HEK293 (cell line): ENCODE results near the gene STX4.

ENCODE experiments used
- GLIS1 ChIP-seq: fragments of 450-650 bp; formaldehyde crosslinking; IDR thresholded peaks from 2 replicates; pipeline ENCODE4 v1.5.1; 2016; ENCODE audit warnings: missing biosample characterization, missing genetic modification characterization
- KLF8 ChIP-seq: fragments of 450-650 bp; formaldehyde crosslinking; IDR thresholded peaks from 2 replicates; pipeline ENCODE4 v1.5.1; 2016; ENCODE audit warnings: missing biosample characterization, missing genetic modification characterization
- KLF9 ChIP-seq: fragments of 450-650 bp; formaldehyde crosslinking; IDR thresholded peaks from 2 replicates; pipeline ENCODE4 v1.5.1; 2016; ENCODE audit warnings: missing biosample characterization, missing genetic modification characterization, low read depth
- REPIN1 ChIP-seq: fragments of 450-650 bp; formaldehyde crosslinking; IDR thresholded peaks from 2 replicates; pipeline ENCODE4 v1.5.1; 2017; ENCODE audit warnings: missing biosample characterization, missing genetic modification characterization, low read depth
- SP7 ChIP-seq: fragments of 450-650 bp; formaldehyde crosslinking; IDR thresholded peaks from 2 replicates; pipeline ENCODE4 v1.5.1; 2016; ENCODE audit warnings: missing biosample characterization, missing genetic modification characterization
- TRIM28 ChIP-seq: IDR thresholded peaks from 2 replicates; pipeline ENCODE4 v1.6.1; 2011; ENCODE audit warnings: low read length, control low read depth, borderline replicate concordance
- ZBTB17 ChIP-seq: fragments of 450-650 bp; formaldehyde crosslinking; IDR thresholded peaks from 2 replicates; pipeline ENCODE4 v1.5.1; 2016; ENCODE audit warnings: missing biosample characterization, missing genetic modification characterization
- ZBTB21 ChIP-seq: fragments of 450-650 bp; formaldehyde crosslinking; IDR thresholded peaks from 2 replicates; pipeline ENCODE4 v1.5.1; 2017; ENCODE audit warnings: missing biosample characterization, missing genetic modification characterization
- ZEB2 ChIP-seq: fragments of 450-650 bp; formaldehyde crosslinking; IDR thresholded peaks from 2 replicates; pipeline ENCODE4 v1.5.1; 2016; ENCODE audit warnings: missing biosample characterization, missing genetic modification characterization
- ZNF114 ChIP-seq: fragments of 450-650 bp; formaldehyde crosslinking; IDR thresholded peaks from 2 replicates; pipeline ENCODE4 v1.5.0; 2017; ENCODE audit warnings: missing biosample characterization, missing genetic modification characterization
- ZNF138 ChIP-seq: fragments of 450-650 bp; formaldehyde crosslinking; IDR thresholded peaks from 2 replicates; pipeline ENCODE4 v1.5.1; 2016; ENCODE audit warnings: missing biosample characterization, missing genetic modification characterization, borderline replicate concordance
- ZNF184 ChIP-seq: fragments of 450-650 bp; IDR thresholded peaks from 2 replicates; pipeline ENCODE4 v1.5.1; 2018; ENCODE audit warnings: missing biosample characterization, mild to moderate bottlenecking, missing genetic modification characterization
- ZNF221 ChIP-seq: fragments of 450-650 bp; formaldehyde crosslinking; IDR thresholded peaks from 2 replicates; pipeline ENCODE4 v1.5.1; 2017; ENCODE audit warnings: missing biosample characterization, missing genetic modification characterization, borderline replicate concordance
- ZNF350 ChIP-seq: fragments of 450-650 bp; formaldehyde crosslinking; IDR thresholded peaks from 2 replicates; pipeline ENCODE4 v1.5.0; 2017; ENCODE audit warnings: missing biosample characterization, mild to moderate bottlenecking, missing genetic modification characterization
- ZNF391 ChIP-seq: fragments of 450-650 bp; formaldehyde crosslinking; IDR thresholded peaks from 2 replicates; pipeline ENCODE4 v1.5.1; 2016; ENCODE audit warnings: low read depth, missing biosample characterization, missing genetic modification characterization, borderline replicate concordance
- ZNF510 ChIP-seq: fragments of 450-650 bp; formaldehyde crosslinking; IDR thresholded peaks from 2 replicates; pipeline ENCODE4 v1.5.1; 2018; ENCODE audit warnings: mild to moderate bottlenecking, missing genetic modification characterization, missing biosample characterization; ENCODE audit not compliant: insufficient replicate concordance
- ZNF529 ChIP-seq: fragments of 450-650 bp; formaldehyde crosslinking; IDR thresholded peaks from 2 replicates; pipeline ENCODE4 v1.5.1; 2017; ENCODE audit warnings: missing genetic modification characterization, missing biosample characterization; ENCODE audit not compliant: insufficient replicate concordance
- ZNF555 ChIP-seq: fragments of 450-650 bp; formaldehyde crosslinking; conservative IDR thresholded peaks from 2 replicates; pipeline ENCODE4 v1.5.1; 2017; ENCODE audit warnings: missing biosample characterization, mild to moderate bottlenecking, missing genetic modification characterization, inconsistent platforms
- ZNF571 ChIP-seq: fragments of 450-650 bp; formaldehyde crosslinking; IDR thresholded peaks from 2 replicates; pipeline ENCODE4 v1.5.0; 2017; ENCODE audit warnings: missing biosample characterization, missing genetic modification characterization
- ZNF670 ChIP-seq: fragments of 450-650 bp; formaldehyde crosslinking; IDR thresholded peaks from 2 replicates; pipeline ENCODE4 v1.5.1; 2016; ENCODE audit warnings: missing biosample characterization, missing genetic modification characterization, low read depth
- ZSCAN16 ChIP-seq: fragments of 450-650 bp; formaldehyde crosslinking; IDR thresholded peaks from 2 replicates; pipeline ENCODE4 v1.5.1; 2016; ENCODE audit warnings: missing biosample characterization, missing genetic modification characterization
- TF ChIP-seq, protein P1 (sequence below): fragments of 450-650 bp; formaldehyde crosslinking; conservative IDR thresholded peaks from 2 replicates; pipeline ENCODE4 v1.5.1; 2016; ENCODE audit warnings: low read depth, missing biosample characterization, missing genetic modification characterization
- TF ChIP-seq, protein P2 (sequence below): fragments of 450-650 bp; formaldehyde crosslinking; IDR thresholded peaks from 2 replicates; pipeline ENCODE4 v1.5.1; 2016; ENCODE audit warnings: missing biosample characterization, missing genetic modification characterization
- TF ChIP-seq, protein P3 (sequence below): fragments of 450-650 bp; formaldehyde crosslinking; IDR thresholded peaks from 2 replicates; pipeline ENCODE4 v1.5.1; 2016; ENCODE audit warnings: missing biosample characterization, missing genetic modification characterization, borderline replicate concordance
- TF ChIP-seq, protein P4 (sequence below): fragments of 450-650 bp; formaldehyde crosslinking; IDR thresholded peaks from 2 replicates; pipeline ENCODE4 v1.5.1; 2016; ENCODE audit warnings: missing biosample characterization, missing genetic modification characterization

The STX4 gene

DNA sequence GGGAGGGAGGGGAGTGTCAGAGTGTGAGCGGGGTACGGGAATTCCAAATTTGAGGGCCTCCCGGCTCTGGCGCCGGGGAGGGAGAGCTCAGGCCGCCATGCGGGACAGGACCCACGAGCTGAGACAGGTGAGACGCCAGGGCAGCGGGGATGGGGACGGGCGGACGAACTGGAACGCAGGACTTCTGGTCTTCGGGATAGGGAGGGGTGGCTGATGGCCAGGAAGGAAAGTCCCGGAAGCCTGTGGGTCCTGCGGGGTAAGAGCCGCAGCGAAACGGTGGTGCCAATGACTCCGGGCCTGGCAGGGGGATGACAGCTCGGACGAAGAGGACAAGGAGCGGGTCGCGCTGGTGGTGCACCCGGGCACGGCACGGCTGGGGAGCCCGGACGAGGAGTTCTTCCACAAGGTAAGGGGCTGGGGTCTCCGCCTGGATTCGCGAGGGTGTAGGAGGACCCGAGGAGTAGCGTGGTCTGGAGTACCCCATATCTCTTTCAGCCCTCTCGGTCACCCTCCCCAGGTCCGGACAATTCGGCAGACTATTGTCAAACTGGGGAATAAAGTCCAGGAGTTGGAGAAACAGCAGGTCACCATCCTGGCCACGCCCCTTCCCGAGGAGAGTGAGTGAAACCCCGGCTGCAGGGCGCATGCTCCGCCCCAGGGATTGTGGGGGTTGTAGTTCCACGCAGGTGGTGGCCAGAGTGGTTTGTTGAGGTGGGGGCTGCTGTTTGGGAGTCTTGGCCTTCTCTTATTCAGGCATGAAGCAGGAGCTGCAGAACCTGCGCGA lies 543 bp downstream of the STX4 start (continued):
- TF ChIP-seq, protein P1, sequence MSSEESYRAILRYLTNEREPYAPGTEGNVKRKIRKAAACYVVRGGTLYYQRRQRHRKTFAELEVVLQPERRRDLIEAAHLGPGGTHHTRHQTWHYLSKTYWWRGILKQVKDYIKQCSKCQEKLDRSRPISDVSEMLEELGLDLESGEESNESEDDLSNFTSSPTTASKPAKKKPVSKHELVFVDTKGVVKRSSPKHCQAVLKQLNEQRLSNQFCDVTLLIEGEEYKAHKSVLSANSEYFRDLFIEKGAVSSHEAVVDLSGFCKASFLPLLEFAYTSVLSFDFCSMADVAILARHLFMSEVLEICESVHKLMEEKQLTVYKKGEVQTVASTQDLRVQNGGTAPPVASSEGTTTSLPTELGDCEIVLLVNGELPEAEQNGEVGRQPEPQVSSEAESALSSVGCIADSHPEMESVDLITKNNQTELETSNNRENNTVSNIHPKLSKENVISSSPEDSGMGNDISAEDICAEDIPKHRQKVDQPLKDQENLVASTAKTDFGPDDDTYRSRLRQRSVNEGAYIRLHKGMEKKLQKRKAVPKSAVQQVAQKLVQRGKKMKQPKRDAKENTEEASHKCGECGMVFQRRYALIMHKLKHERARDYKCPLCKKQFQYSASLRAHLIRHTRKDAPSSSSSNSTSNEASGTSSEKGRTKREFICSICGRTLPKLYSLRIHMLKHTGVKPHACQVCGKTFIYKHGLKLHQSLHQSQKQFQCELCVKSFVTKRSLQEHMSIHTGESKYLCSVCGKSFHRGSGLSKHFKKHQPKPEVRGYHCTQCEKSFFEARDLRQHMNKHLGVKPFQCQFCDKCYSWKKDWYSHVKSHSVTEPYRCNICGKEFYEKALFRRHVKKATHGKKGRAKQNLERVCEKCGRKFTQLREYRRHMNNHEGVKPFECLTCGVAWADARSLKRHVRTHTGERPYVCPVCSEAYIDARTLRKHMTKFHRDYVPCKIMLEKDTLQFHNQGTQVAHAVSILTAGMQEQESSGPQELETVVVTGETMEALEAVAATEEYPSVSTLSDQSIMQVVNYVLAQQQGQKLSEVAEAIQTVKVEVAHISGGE (tag by site-specific recombination): peak; percentile 31
- TF ChIP-seq, protein P2, sequence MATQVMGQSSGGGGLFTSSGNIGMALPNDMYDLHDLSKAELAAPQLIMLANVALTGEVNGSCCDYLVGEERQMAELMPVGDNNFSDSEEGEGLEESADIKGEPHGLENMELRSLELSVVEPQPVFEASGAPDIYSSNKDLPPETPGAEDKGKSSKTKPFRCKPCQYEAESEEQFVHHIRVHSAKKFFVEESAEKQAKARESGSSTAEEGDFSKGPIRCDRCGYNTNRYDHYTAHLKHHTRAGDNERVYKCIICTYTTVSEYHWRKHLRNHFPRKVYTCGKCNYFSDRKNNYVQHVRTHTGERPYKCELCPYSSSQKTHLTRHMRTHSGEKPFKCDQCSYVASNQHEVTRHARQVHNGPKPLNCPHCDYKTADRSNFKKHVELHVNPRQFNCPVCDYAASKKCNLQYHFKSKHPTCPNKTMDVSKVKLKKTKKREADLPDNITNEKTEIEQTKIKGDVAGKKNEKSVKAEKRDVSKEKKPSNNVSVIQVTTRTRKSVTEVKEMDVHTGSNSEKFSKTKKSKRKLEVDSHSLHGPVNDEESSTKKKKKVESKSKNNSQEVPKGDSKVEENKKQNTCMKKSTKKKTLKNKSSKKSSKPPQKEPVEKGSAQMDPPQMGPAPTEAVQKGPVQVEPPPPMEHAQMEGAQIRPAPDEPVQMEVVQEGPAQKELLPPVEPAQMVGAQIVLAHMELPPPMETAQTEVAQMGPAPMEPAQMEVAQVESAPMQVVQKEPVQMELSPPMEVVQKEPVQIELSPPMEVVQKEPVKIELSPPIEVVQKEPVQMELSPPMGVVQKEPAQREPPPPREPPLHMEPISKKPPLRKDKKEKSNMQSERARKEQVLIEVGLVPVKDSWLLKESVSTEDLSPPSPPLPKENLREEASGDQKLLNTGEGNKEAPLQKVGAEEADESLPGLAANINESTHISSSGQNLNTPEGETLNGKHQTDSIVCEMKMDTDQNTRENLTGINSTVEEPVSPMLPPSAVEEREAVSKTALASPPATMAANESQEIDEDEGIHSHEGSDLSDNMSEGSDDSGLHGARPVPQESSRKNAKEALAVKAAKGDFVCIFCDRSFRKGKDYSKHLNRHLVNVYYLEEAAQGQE: no peak
- no peak for TF ChIP-seq ZNF670 (tag by site-specific recombination)
- TF ChIP-seq ZNF114 (tag by site-specific recombination): no peak
- no peak for TF ChIP-seq ZNF571 (tag by site-specific recombination)
- TF ChIP-seq, protein P3, sequence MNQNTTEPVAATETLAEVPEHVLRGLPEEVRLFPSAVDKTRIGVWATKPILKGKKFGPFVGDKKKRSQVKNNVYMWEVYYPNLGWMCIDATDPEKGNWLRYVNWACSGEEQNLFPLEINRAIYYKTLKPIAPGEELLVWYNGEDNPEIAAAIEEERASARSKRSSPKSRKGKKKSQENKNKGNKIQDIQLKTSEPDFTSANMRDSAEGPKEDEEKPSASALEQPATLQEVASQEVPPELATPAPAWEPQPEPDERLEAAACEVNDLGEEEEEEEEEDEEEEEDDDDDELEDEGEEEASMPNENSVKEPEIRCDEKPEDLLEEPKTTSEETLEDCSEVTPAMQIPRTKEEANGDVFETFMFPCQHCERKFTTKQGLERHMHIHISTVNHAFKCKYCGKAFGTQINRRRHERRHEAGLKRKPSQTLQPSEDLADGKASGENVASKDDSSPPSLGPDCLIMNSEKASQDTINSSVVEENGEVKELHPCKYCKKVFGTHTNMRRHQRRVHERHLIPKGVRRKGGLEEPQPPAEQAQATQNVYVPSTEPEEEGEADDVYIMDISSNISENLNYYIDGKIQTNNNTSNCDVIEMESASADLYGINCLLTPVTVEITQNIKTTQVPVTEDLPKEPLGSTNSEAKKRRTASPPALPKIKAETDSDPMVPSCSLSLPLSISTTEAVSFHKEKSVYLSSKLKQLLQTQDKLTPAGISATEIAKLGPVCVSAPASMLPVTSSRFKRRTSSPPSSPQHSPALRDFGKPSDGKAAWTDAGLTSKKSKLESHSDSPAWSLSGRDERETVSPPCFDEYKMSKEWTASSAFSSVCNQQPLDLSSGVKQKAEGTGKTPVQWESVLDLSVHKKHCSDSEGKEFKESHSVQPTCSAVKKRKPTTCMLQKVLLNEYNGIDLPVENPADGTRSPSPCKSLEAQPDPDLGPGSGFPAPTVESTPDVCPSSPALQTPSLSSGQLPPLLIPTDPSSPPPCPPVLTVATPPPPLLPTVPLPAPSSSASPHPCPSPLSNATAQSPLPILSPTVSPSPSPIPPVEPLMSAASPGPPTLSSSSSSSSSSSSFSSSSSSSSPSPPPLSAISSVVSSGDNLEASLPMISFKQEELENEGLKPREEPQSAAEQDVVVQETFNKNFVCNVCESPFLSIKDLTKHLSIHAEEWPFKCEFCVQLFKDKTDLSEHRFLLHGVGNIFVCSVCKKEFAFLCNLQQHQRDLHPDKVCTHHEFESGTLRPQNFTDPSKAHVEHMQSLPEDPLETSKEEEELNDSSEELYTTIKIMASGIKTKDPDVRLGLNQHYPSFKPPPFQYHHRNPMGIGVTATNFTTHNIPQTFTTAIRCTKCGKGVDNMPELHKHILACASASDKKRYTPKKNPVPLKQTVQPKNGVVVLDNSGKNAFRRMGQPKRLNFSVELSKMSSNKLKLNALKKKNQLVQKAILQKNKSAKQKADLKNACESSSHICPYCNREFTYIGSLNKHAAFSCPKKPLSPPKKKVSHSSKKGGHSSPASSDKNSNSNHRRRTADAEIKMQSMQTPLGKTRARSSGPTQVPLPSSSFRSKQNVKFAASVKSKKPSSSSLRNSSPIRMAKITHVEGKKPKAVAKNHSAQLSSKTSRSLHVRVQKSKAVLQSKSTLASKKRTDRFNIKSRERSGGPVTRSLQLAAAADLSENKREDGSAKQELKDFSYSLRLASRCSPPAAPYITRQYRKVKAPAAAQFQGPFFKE (tag by site-specific recombination): peak; percentile 72; the same call in 1 of the 2 replicates
- TF ChIP-seq ZNF350 (tag by site-specific recombination): no peak
- no peak for TF ChIP-seq KLF8 (tag by site-specific recombination)
- TF ChIP-seq ZNF555 (tag by site-specific recombination): no peak
- peak; percentile 42; the same call in 1 of the 2 replicates for TF ChIP-seq REPIN1
- peak; percentile 95 for TF ChIP-seq KLF9 (tag by site-specific recombination)
- no peak for TF ChIP-seq ZNF529 (tag by site-specific recombination)
- TF ChIP-seq ZBTB17 (tag by site-specific recombination): peak; percentile 88
- TF ChIP-seq ZNF184 (tag by site-specific recombination): no peak
- no peak for TF ChIP-seq ZNF510 (tag by site-specific recombination)
- TF ChIP-seq, protein P4, sequence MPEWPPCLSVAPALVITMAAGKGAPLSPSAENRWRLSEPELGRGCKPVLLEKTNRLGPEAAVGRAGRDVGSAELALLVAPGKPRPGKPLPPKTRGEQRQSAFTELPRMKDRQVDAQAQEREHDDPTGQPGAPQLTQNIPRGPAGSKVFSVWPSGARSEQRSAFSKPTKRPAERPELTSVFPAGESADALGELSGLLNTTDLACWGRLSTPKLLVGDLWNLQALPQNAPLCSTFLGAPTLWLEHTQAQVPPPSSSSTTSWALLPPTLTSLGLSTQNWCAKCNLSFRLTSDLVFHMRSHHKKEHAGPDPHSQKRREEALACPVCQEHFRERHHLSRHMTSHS (tag by site-specific recombination): no peak
- TF ChIP-seq SP7 (tag by site-specific recombination): peak; percentile 58; the same call in 1 of the 2 replicates
- no peak for TF ChIP-seq TRIM28
- no peak for TF ChIP-seq ZBTB21
- no peak for TF ChIP-seq GLIS1 (tag by site-specific recombination)
- no peak for TF ChIP-seq ZNF138 (tag by site-specific recombination)
- TF ChIP-seq ZEB2 (tag by site-specific recombination): no peak; the same call in 1 of the 2 replicates
- TF ChIP-seq ZSCAN16 (tag by site-specific recombination): no peak
- TF ChIP-seq ZNF221 (tag by site-specific recombination): no peak
- TF ChIP-seq ZNF391 (tag by site-specific recombination): peak; percentile 64; the same call in 1 of the 2 replicates
